Measurements from ENCODE around the gene ME3.

DNA sequence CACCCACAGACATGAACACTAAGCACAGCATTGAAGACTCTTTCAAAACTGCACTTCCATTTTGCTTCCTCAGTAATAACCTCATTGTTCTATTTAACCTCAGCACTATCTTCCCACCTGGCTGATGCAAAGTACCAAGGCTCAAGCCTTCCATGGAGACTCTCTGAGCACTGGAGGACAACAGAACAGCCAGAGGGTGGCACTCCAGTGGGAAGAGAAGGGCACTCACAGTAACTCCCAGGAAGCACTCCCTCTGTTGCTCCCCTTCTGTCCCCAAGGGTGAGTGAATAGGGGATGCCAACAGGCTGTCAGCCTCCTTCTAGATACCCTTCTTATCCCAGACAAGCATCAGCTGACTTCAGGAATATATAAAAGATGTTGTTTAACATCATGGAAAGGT lies 3.5 kb downstream of the ME3 start:
- TF ChIP-seq CTCF (IDR thresholded peaks at IDR 0.05) = peak; percentile 58
- no peak for TF ChIP-seq POLR2AphosphoS5 (IDR thresholded peaks at IDR 0.05; ENCODE audit: low read depth, low read length)
